HT1080 (cell line): ENCODE results near the gene MLH3. TPM values are rescaled to one million over a fixed set of nuclear protein-coding genes. Genes with fewer than 3 reads are reported as not detected.
"Not testable (repeated sequence)": the region's sequence is repeated elsewhere in the genome, so short reads cannot be mapped to it uniquely, and the experiment has no call there.

Experiments used
- DNase-seq: peaks from one replicate; pipeline ENCODE4 v3.0.0-alpha.2; 2015; ENCODE audit warnings: low read depth
- total RNA-seq: library from RNA; depleted of rRNA; stranded (reverse); fragments of >200 nt; shearing (Covaris generic); gene quantifications from 2 replicates; pipeline ENCODE4 v1.2.3, GENCODE V29; 2014

MLH3 gene
- total RNA-seq, 1 experiment from 2014 or later, result 4.9 TPM

- no peak for DNase-seq
Observed at GRCh38 chr14:75030147-75030546, 21.1 kb downstream of the MLH3 start.

- DNase-seq, result no peak
Observed at GRCh38 chr14:75025876-75026275, 25.4 kb downstream of the MLH3 start.

- peak; percentile 82 for DNase-seq
Observed at GRCh38 chr14:75025082-75025481, 26.2 kb downstream of the MLH3 start.

GRCh38 chr14:75023108-75023507, 28.2 kb downstream of the MLH3 start:
- no peak for DNase-seq

- DNase-seq, result peak; percentile 23
Observed at GRCh38 chr14:75022655-75023054, 28.6 kb downstream of the MLH3 start.

GRCh38 chr14:75018694-75019093, 32.6 kb downstream of the MLH3 start:
- no peak for DNase-seq

- DNase-seq, result no peak
Observed at GRCh38 chr14:75016815-75017214, 34.5 kb downstream of the MLH3 start.

- DNase-seq, result no peak
Observed at GRCh38 chr14:75015496-75015895, 35.8 kb downstream of the MLH3 start.

GRCh38 chr14:75013290-75013689, 38.0 kb downstream of the MLH3 start:
- DNase-seq, result no peak

GRCh38 chr14:75011356-75011994, 39.8 kb downstream of the MLH3 start:
- peak; percentile 89 for DNase-seq

- DNase-seq, result no peak
Observed at GRCh38 chr14:75010472-75011093, 40.7 kb downstream of the MLH3 start.

GRCh38 chr14:75009176-75009575, 42.1 kb downstream of the MLH3 start:
- no peak for DNase-seq

- DNase-seq, result no peak
Observed at GRCh38 chr14:75005357-75005756, 45.9 kb downstream of the MLH3 start.

GRCh38 chr14:75003250-75004027, 47.8 kb downstream of the MLH3 start:
- no peak for DNase-seq

GRCh38 chr14:75002392-75003249, 48.6 kb downstream of the MLH3 start, which contains the start of gene EIF2B2:
EIF2B2 (plus strand) TSS chr14:75002921; CDS start chr14:75002991, 70 bp downstream.
- peak; percentile 99 for DNase-seq

GRCh38 chr14:75001899-75002298, 49.4 kb downstream of the MLH3 start:
- no peak for DNase-seq

GRCh38 chr14:75001261-75001660, 50.0 kb downstream of the MLH3 start:
- no peak for DNase-seq

GRCh38 chr14:74995781-74996180, 55.5 kb downstream of the MLH3 start:
- not testable (repeated sequence) for DNase-seq

GRCh38 chr14:74994182-74994581, 57.1 kb downstream of the MLH3 start:
- not testable (repeated sequence) for DNase-seq

GRCh38 chr14:74988993-74989392, 62.3 kb downstream of the MLH3 start:
- no peak for DNase-seq

- peak; percentile 99 for DNase-seq
Observed at GRCh38 chr14:74988131-74988530, 63.1 kb downstream of the MLH3 start.
